Panc1 (cell line): ENCODE measurements around the gene PLCL1. TPM values are rescaled to one million over a fixed set of nuclear protein-coding genes. Genes with fewer than 3 reads are reported as not detected.
"Not testable (repeated sequence)": the region's sequence is repeated elsewhere in the genome, so short reads cannot be mapped to it uniquely, and the experiment has no call there.

Experiments
- ATAC-seq: fragments of 200-7000 bp; cut with Tn5 transposase; 2 replicates; pipeline ENCODE4 v1.9.1; 2020; ENCODE audit warnings: mild to moderate bottlenecking, moderate library complexity
- BruUV-seq: library from RNA; stranded (reverse); fragments of 400-500 nt; replicated peaks from 2 replicates; lab custom pipeline; 2021; lab: Mats Ljungman, UMichigan
- CTCF ChIA-PET: fragments of 300-600 bp; sonication (Branson Sonifier 250); formaldehyde crosslinking; loops from one replicate; lab custom pipeline; 2022; ENCODE audit warnings: antibody characterized with exemption; lab: Charles Lee
- POLR2A ChIA-PET: fragments of 300-600 bp; sonication (Branson Sonifier 250); formaldehyde crosslinking; loops from one replicate; lab custom pipeline; 2022; ENCODE audit warnings: antibody characterized with exemption; lab: Charles Lee
- DNase-seq: peaks from one replicate; pipeline ENCODE4 v3.0.0-alpha.2; 2010; ENCODE audit warnings: low read depth, low spot score
- H3K27ac ChIP-seq: 2 replicates; pipeline ENCODE4 v1.5.1; 2011; ENCODE audit warnings: mild to moderate bottlenecking, low read length, inconsistent platforms
- H3K27me3 ChIP-seq: fragments of 200-500 bp; sonication (Bioruptor generic); 2 replicates; pipeline ENCODE4 v1.6.0; 2014; ENCODE audit warnings: low read length, inconsistent platforms; ENCODE audit not compliant: control insufficient read depth, insufficient read depth
- H3K36me3 ChIP-seq: fragments of 200-500 bp; sonication (Bioruptor generic); 2 replicates; pipeline ENCODE4 v1.5.1; 2014; ENCODE audit warnings: inconsistent platforms, mild to moderate bottlenecking, low read length, moderate library complexity; ENCODE audit not compliant: control insufficient read depth, insufficient read depth
- H3K4me1 ChIP-seq: 2 replicates; pipeline ENCODE4 v1.5.1; 2011; ENCODE audit warnings: inconsistent platforms, mild to moderate bottlenecking, low read length, moderate library complexity; ENCODE audit not compliant: control insufficient read depth, insufficient read depth
- H3K4me3 ChIP-seq, 2 experiments: 2 replicates each; pipeline ENCODE4 v1.5.1; 2011 to 2012; ENCODE audit warnings: low read depth in 2 of 2, low read length in 2 of 2, mild to moderate bottlenecking in 2 of 2, inconsistent platforms in 1 of 2, moderate library complexity in 1 of 2
- H3K9me3 ChIP-seq: fragments of 200-500 bp; sonication (Bioruptor generic); 2 replicates; pipeline ENCODE4 v1.5.1; 2014; ENCODE audit warnings: low read depth, mild to moderate bottlenecking, inconsistent platforms, low read length, moderate library complexity; ENCODE audit not compliant: control insufficient read depth, insufficient read depth
- CTCF ChIP-seq: fragments of 450-650 bp; IDR thresholded peaks from 2 replicates; pipeline ENCODE4 v1.5.1; 2017; ENCODE audit warnings: mild to moderate bottlenecking
- POLR2AphosphoS5 ChIP-seq: IDR thresholded peaks from 2 replicates; pipeline ENCODE4 v1.6.1; 2012; ENCODE audit warnings: mild to moderate bottlenecking, low read depth, low read length, moderate library complexity
- REST ChIP-seq, 2 experiments: IDR thresholded peaks; 2 replicates each; pipeline ENCODE4 v1.6.1; 2011 to 2012; ENCODE audit warnings: low read depth in 2 of 2, control low read depth in 1 of 2, low read length in 1 of 2, mild to moderate bottlenecking in 1 of 2, moderate library complexity in 1 of 2; ENCODE audit not compliant: insufficient read depth in 1 of 2
- SIN3A ChIP-seq: IDR thresholded peaks from 2 replicates; pipeline ENCODE4 v1.6.1; 2012; ENCODE audit warnings: low read depth, mild to moderate bottlenecking, low read length, moderate library complexity, borderline replicate concordance; ENCODE audit not compliant: insufficient read depth
- TCF7L2 ChIP-seq: IDR thresholded peaks from 2 replicates; pipeline ENCODE4 v1.6.1; 2011; ENCODE audit warnings: mild to moderate bottlenecking, low read depth, low read length, inconsistent platforms
- in situ Hi-C: cut with HindIII; loops from 2 replicates; pipeline ENCODE4 v1.10.0; 2016; ENCODE audit warnings: low sequenced_read_pairs, low pct_unique_long_range_greater_than_20kb
- intact Hi-C: fragments of 100-400 bp; cut with micrococcal nuclease; formaldehyde crosslinking; loops from one replicate; pipeline ENCODE4 v1.10.0; 2022; ENCODE audit not compliant: unreplicated experiment
- total RNA-seq: library from RNA; stranded (reverse); gene quantifications from one replicate; pipeline ENCODE4 v1.2.1, GENCODE V29; 2021; ENCODE audit not compliant: unreplicated experiment

PLCL1 gene
- total RNA-seq, 1 experiment from 2014 or later, result not detected

GRCh38 chr2:197828464-197829135 lies 24.2 kb downstream of the PLCL1 start:
- in situ Hi-C loops, result no loop called here
- H3K4me1 ChIP-seq, result no peaks in the 10 kb centered on the region
- ATAC-seq (no peak), DNase-seq (no peak)
- TF ChIP-seq SIN3A (no peak), POLR2AphosphoS5 (no peak), TCF7L2 (no peak), CTCF (no peak), REST (IDR thresholded peaks at IDR 0.05; ENCODE audit: insufficient read depth in 1 of 2, low read depth in 2 of 2, low read length in 1 of 2) (no peak)
- intact Hi-C loops, result no loop called here
- POLR2A ChIA-PET, result no interaction called here
- no peaks in the 10 kb centered on the region; the same call in none of the 2 replicates for H3K27me3 ChIP-seq
- no peak overlapping the region for H3K4me3 ChIP-seq
- no peaks in the 10 kb centered on the region for H3K36me3 ChIP-seq
- H3K27ac ChIP-seq, result no peak overlapping the region
- no TSS peak for BruUV-seq
- CTCF ChIA-PET, result no interaction called here
- no peaks in the 10 kb centered on the region for H3K9me3 ChIP-seq

- in situ Hi-C loops, result not testable (repeated sequence)
These were observed 30.4 kb downstream of the PLCL1 start for GRCh38 chr2:197834771-197835170.

GRCh38 chr2:197835293-197835692 lies 30.9 kb downstream of the PLCL1 start:
- Histone ChIP-seq H3K27me3 (peaks cover 5% of the 10 kb centered on the region), H3K9me3 (no peaks in the 10 kb centered on the region), H3K4me1 (no peaks in the 10 kb centered on the region), H3K36me3 (no peaks in the 10 kb centered on the region), H3K27ac (no peak overlapping the region), H3K4me3 (no peak overlapping the region)
- CTCF ChIA-PET, result no interaction called here
- in situ Hi-C loops (no loop called here), intact Hi-C loops (no loop called here)
- POLR2A ChIA-PET, result no interaction called here
- TF ChIP-seq TCF7L2 (no peak), SIN3A (no peak), REST (IDR thresholded peaks at IDR 0.05; ENCODE audit: insufficient read depth in 1 of 2, low read depth in 2 of 2, low read length in 1 of 2) (no peak), POLR2AphosphoS5 (no peak), CTCF (no peak)
- no peak for DNase-seq
- ATAC-seq, result no peak
- no TSS peak for BruUV-seq

More at GRCh38 chr2:197834771-197835170, 30.4 kb downstream of the PLCL1 start:
- BruUV-seq, H3K4me3 ChIP-seq, ATAC-seq, intact Hi-C loops, H3K27ac ChIP-seq, POLR2A ChIA-PET, DNase-seq, H3K36me3 ChIP-seq, H3K27me3 ChIP-seq, H3K9me3 ChIP-seq, CTCF ChIA-PET, H3K4me1 ChIP-seq: not testable (repeated sequence)
